B cell (primary cell): Measurements from ENCODE around the gene NAV1. TPM values are rescaled to one million over a fixed set of nuclear protein-coding genes. Genes with fewer than 3 reads are reported as not detected.

Source experiments
- ATAC-seq: fragments of 200-7000 bp; cut with Tn5 transposase; one replicate; pipeline ENCODE4 v1.10.0; 2021; ENCODE audit warnings: low read depth, mild to moderate bottlenecking, moderate number of reproducible peaks, moderate library complexity
- CTCF ChIA-PET: fragments of 350-600 bp; sonication (Branson Sonifier 250); formaldehyde crosslinking; loops from one replicate; lab custom pipeline; 2021; ENCODE audit warnings: antibody characterized with exemption, inconsistent platforms; lab: Charles Lee
- POLR2A ChIA-PET: fragments of 350-600 bp; sonication (Branson Sonifier 250); formaldehyde crosslinking; loops from one replicate; lab custom pipeline; 2021; ENCODE audit warnings: antibody characterized with exemption; lab: Charles Lee
- DNase-seq: peaks from one replicate; pipeline ENCODE4 v3.0.0; 2013
- H2AFZ ChIP-seq: 2 replicates; pipeline ENCODE4 v1.6.1; 2012; ENCODE audit warnings: mild to moderate bottlenecking, low read depth, low read length; ENCODE audit not compliant: insufficient read depth, poor library complexity, severe bottlenecking
- H3K27ac ChIP-seq, 2 donors: 1 replicate in 1 of 2; 2 replicates in 1 of 2; pipeline ENCODE4 v1.5.1; 2012 to 2013; ENCODE audit warnings: low read length in 2 of 2, mild to moderate bottlenecking in 2 of 2, moderate library complexity in 1 of 2
- H3K27me3 ChIP-seq, 4 experiments: fragments of 200-600 bp in 1 of 4; sonication (generic) in 1 of 4; replicated peaks in 1 of 4; 1 replicate in 2 of 4; 2 replicates in 2 of 4; pipeline versions ENCODE4 v1.6.1 to v1.7.0; 2013 to 2016; ENCODE audit warnings: low read length in 3 of 4, mild to moderate bottlenecking in 2 of 4, mixed read lengths in 1 of 4, moderate library complexity in 1 of 4; ENCODE audit not compliant: insufficient read depth in 4 of 4, control insufficient read depth in 3 of 4; ENCODE audit errors: control extremely low read depth in 1 of 4
- H3K36me3 ChIP-seq, 2 experiments: replicated peaks in 1 of 2; 1 replicate in 1 of 2; 2 replicates in 1 of 2; pipeline versions ENCODE4 v1.6.1 to v1.7.1; 2013; ENCODE audit warnings: low read length in 1 of 2; ENCODE audit not compliant: insufficient read depth in 2 of 2, control insufficient read depth in 1 of 2; ENCODE audit errors: control extremely low read depth in 1 of 2, extremely low read depth in 1 of 2
- H3K4me1 ChIP-seq, 2 donors: fragments of 200-600 bp in 1 of 2; sonication (generic) in 1 of 2; 1 replicate in 1 of 2; 2 replicates in 1 of 2; pipeline versions ENCODE4 v1.5.1 to v1.6.1; 2013 to 2017; ENCODE audit warnings: low read length in 2 of 2; ENCODE audit not compliant: control insufficient read depth in 2 of 2, insufficient read depth in 2 of 2
- H3K4me2 ChIP-seq: replicated peaks from 2 replicates; pipeline ENCODE3; 2012; ENCODE audit warnings: mild to moderate bottlenecking, low read depth, low read length; ENCODE audit not compliant: poor library complexity, severe bottlenecking
- H3K4me3 ChIP-seq, 5 experiments: fragments of 200-600 bp in 1 of 5; sonication (generic) in 1 of 5; 1 replicate in 3 of 5; 2 replicates in 2 of 5; pipeline versions ENCODE4 v1.5.1 to v1.7.0; 2011 to 2016; ENCODE audit warnings: low read length in 4 of 5, mild to moderate bottlenecking in 4 of 5, low read depth in 2 of 5, control low read depth in 1 of 5, moderate library complexity in 1 of 5; ENCODE audit not compliant: insufficient read depth in 1 of 5; ENCODE audit errors: control extremely low read depth in 1 of 5, extremely low read depth in 1 of 5
- H3K79me2 ChIP-seq: fragments of 200-600 bp; sonication (generic); one replicate; pipeline ENCODE4 v1.6.0; 2016; ENCODE audit warnings: low read length; ENCODE audit not compliant: control insufficient read depth, insufficient read depth
- H3K9ac ChIP-seq: fragments of 200-600 bp; sonication (generic); 2 replicates; pipeline ENCODE4 v1.6.1; 2017; ENCODE audit warnings: mild to moderate bottlenecking, low read length, moderate library complexity
- H3K9me3 ChIP-seq, 3 donors: one replicate each; pipeline versions ENCODE4 v1.6.1 to v1.7.1; 2013; ENCODE audit warnings: low read length in 2 of 3; ENCODE audit not compliant: control insufficient read depth in 2 of 3, insufficient read depth in 1 of 3; ENCODE audit errors: control extremely low read depth in 1 of 3
- H4K20me1 ChIP-seq: 2 replicates; pipeline ENCODE4 v1.6.0; 2012; ENCODE audit warnings: mild to moderate bottlenecking, low read length; ENCODE audit not compliant: insufficient read depth, control insufficient read depth, poor library complexity, severe bottlenecking
- H3K27ac Mint-ChIP-seq: one replicate; pipeline ENCODE4 v1.8.0; 2021; ENCODE audit warnings: mixed read lengths
- H3K27me3 Mint-ChIP-seq: one replicate; pipeline ENCODE4 v1.8.0; 2021; ENCODE audit warnings: mixed read lengths
- H3K4me1 Mint-ChIP-seq: one replicate; pipeline ENCODE4 v1.8.0; 2021; ENCODE audit warnings: mixed read lengths
- H3K4me3 Mint-ChIP-seq: one replicate; pipeline ENCODE4 v1.8.0; 2021; ENCODE audit warnings: mixed read lengths
- H3K9me3 Mint-ChIP-seq: one replicate; pipeline ENCODE4 v1.8.0; 2022; ENCODE audit warnings: mixed read lengths; ENCODE audit not compliant: insufficient read depth
- CTCF ChIP-seq: fragments of 200-600 bp; IDR thresholded peaks from one replicate; pipeline ENCODE4 v1.8.0; 2022; ENCODE audit warnings: antibody characterized with exemption, mild to moderate bottlenecking
- EZH2 ChIP-seq: IDR thresholded peaks from 2 replicates; pipeline ENCODE4 v1.6.1; 2012; ENCODE audit warnings: borderline replicate concordance, low read depth, mild to moderate bottlenecking, moderate library complexity, low read length; ENCODE audit not compliant: insufficient read depth, poor library complexity, severe bottlenecking
- WGBS: methylation state at CpG from one replicate; pipeline ENCODE4 v1.1.5; 2013; ENCODE audit warnings: missing lambda C conversion rate; ENCODE audit not compliant: insufficient coverage; 5-methylcytosine and 5-hydroxymethylcytosine counted together
- intact Hi-C: fragments of 100-400 bp; cut with micrococcal nuclease; formaldehyde crosslinking; loops from one replicate; pipeline ENCODE4 v1.10.0; 2022
- polyA plus RNA-seq: library from polyadenylated mRNA; depleted of rRNA; stranded (reverse); fragments of >200 nt; gene quantifications from 2 replicates; pipeline ENCODE4 v1.2.3, GENCODE V29; 2012
- total RNA-seq, 2 donors: library from RNA; stranded (reverse); fragments of 120-200 nt in 1 of 2; gene quantifications; 1 replicate in 1 of 2; 2 replicates in 1 of 2; pipeline versions ENCODE4 v1.2.3 to v1.2.4, GENCODE V29; 2013 to 2022

The NAV1 gene
- total and polyA plus RNA-seq, 2 donors (not counting 1 experiment from before 2014, with no cell fraction given): 1.5 to 4.3 TPM

DNA sequence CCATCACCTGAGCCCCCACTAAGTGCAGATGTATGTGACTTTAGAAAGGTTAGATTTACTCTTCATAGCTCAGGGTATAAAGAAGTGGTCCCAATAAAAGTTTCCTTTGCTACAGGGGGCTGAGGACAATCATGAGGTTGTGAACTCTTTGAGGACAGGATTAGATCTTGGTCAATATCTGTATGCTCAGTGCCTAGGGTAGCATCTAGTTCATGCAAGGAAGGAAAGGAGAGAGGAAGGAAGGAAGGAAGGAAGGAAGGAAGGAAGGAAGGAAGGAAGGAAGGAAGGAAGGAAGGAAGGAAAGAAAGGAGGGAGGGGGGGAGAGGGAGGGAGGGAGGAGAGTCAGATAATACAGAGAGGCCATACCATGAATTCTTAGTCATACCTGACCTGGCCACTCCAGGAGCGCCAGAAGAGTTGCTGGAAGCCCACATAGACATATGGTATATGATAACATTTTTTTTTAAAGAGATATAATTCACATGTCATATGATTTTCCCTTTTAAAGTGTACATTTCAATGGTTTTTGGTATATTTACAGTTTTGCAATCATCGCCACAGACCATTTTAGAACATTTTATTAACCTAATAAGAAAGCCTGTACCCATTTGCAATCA, 22.3 kb upstream of the NAV1 start:
- Histone ChIP-seq H3K36me3 (no peaks in the 10 kb centered on the region), H3K27ac (no peak overlapping the region), H3K4me1 (no peaks in the 10 kb centered on the region), H3K4me2 (no peak overlapping the region), H3K9ac (no peak overlapping the region), H2AFZ (no peak overlapping the region), H4K20me1 (peaks cover 9% of the 10 kb centered on the region), H3K4me3 (no peak overlapping the region), H3K79me2 (no peaks in the 10 kb centered on the region), H3K27me3 (no peaks in the 10 kb centered on the region), H3K9me3 (no peaks in the 10 kb centered on the region)
- DNase-seq (no peak), ATAC-seq (no peak)
- H3K4me3 Mint-ChIP-seq: no peak overlapping the region
- H3K9me3 Mint-ChIP-seq: no peaks in the 10 kb centered on the region
- POLR2A ChIA-PET: no interaction called here
- H3K27me3 Mint-ChIP-seq: no peaks in the 10 kb centered on the region
- no peak for TF ChIP-seq EZH2
- no peak for TF ChIP-seq CTCF
- intact Hi-C loops: no loop called here
- no peak overlapping the region for H3K27ac Mint-ChIP-seq
- WGBS: no CpG with 5 or more reads among the region's 2 CpGs
- H3K4me1 Mint-ChIP-seq: peaks cover 6% of the 10 kb centered on the region
- CTCF ChIA-PET: interaction anchor here (1.5 to 13.3 kb wide), 4 partner anchors 11 to 81 kb away, joined by 3 to 407 read pairs (median 20); no protein-coding TSS in a partner anchor

- POLR2A ChIA-PET: no interaction called here
- ATAC-seq (no peak), DNase-seq (no peak)
- peaks cover 2% of the 10 kb centered on the region for H3K4me1 Mint-ChIP-seq
- no peak overlapping the region for H3K27ac Mint-ChIP-seq
- Histone ChIP-seq H3K9me3 (peaks cover 0 to 4% (median 0%) of the 10 kb centered on the region in 3 donors), H3K27ac (no peak overlapping the region), H3K27me3 (no peaks in the 10 kb centered on the region), H2AFZ (no peak overlapping the region), H3K4me2 (no peak overlapping the region), H3K4me3 (no peak overlapping the region), H3K36me3 (no peaks in the 10 kb centered on the region), H3K4me1 (no peaks in the 10 kb centered on the region), H4K20me1 (peaks cover 9% of the 10 kb centered on the region), H3K79me2 (no peaks in the 10 kb centered on the region), H3K9ac (no peak overlapping the region)
- H3K9me3 Mint-ChIP-seq: no peaks in the 10 kb centered on the region
- no peak overlapping the region for H3K4me3 Mint-ChIP-seq
- CTCF ChIA-PET: interaction anchor here (0.6 to 13.3 kb wide), 4 partner anchors 12 to 1143 kb away, joined by 3 to 407 read pairs (median 3); no protein-coding TSS in a partner anchor
- TF ChIP-seq CTCF (no peak), EZH2 (no peak)
- no peaks in the 10 kb centered on the region for H3K27me3 Mint-ChIP-seq
- intact Hi-C loops: no loop called here
- WGBS: over 99% methylated on average over 7 of the region's 7 CpGs
Measured at GRCh38 chr1:201517631-201518030, 21.3 kb upstream of the NAV1 start.
